IMR-90 (cell line): ENCODE results near the gene NPEPL1. TPM values are rescaled to one million over a fixed set of nuclear protein-coding genes. Genes with fewer than 3 reads are reported as not detected.

Source experiments
- ATAC-seq: fragments of 200-7000 bp; cut with Tn5 transposase; 2 replicates; pipeline ENCODE4 v1.9.1; 2020; ENCODE audit warnings: low read depth, mild to moderate bottlenecking, moderate library complexity
- BruUV-seq: library from RNA; stranded (reverse); fragments of 400-500 nt; replicated peaks from 2 replicates; lab custom pipeline; 2021; lab: Mats Ljungman, UMichigan
- CTCF ChIA-PET: fragments of 300-600 bp; formaldehyde crosslinking; extraction: SDS; loops from one replicate; lab custom pipeline; 2021; ENCODE audit warnings: antibody characterized with exemption; lab: Yijun Ruan, JAX
- POLR2A ChIA-PET: fragments of 300-600 bp; sonication (Branson Sonifier 250); formaldehyde crosslinking; loops from one replicate; lab custom pipeline; 2022; ENCODE audit warnings: antibody characterized with exemption; ENCODE audit not compliant: unreplicated experiment; lab: Charles Lee
- DNase-seq: peaks from one replicate; pipeline ENCODE4 v3.0.0; 2013
- H2AFZ ChIP-seq: replicated peaks from 2 replicates; pipeline ENCODE3; 2013; ENCODE audit warnings: low read length, mild to moderate bottlenecking; ENCODE audit not compliant: poor library complexity
- H2AK5ac ChIP-seq: 2 replicates; pipeline ENCODE4 v1.6.1; 2013; ENCODE audit warnings: low read depth, low read length, inconsistent platforms
- H2AK9ac ChIP-seq: replicated peaks from 2 replicates; pipeline ENCODE3; 2013; ENCODE audit warnings: mild to moderate bottlenecking, low read depth, low read length, moderate library complexity; ENCODE audit not compliant: poor library complexity
- H2BK120ac ChIP-seq: 2 replicates; pipeline ENCODE4 v1.6.1; 2013; ENCODE audit warnings: low read depth, low read length, inconsistent platforms
- H2BK15ac ChIP-seq: 3 replicates; pipeline ENCODE4 v1.6.1; 2013; ENCODE audit warnings: low read depth, low read length, inconsistent platforms
- H2BK20ac ChIP-seq: 2 replicates; pipeline ENCODE4 v1.6.1; 2013; ENCODE audit warnings: low read depth, mild to moderate bottlenecking, inconsistent platforms, low read length, moderate library complexity
- H2BK5ac ChIP-seq: 2 replicates; pipeline ENCODE4 v1.6.1; 2013; ENCODE audit warnings: mild to moderate bottlenecking, low read depth, low read length, inconsistent platforms; ENCODE audit not compliant: poor library complexity, severe bottlenecking
- H3K14ac ChIP-seq: replicated peaks from 2 replicates; pipeline ENCODE4 v1.6.1; 2013; ENCODE audit warnings: low read depth, low read length, inconsistent platforms
- H3K18ac ChIP-seq: 2 replicates; pipeline ENCODE4 v1.6.1; 2013; ENCODE audit warnings: low read depth, low read length, control low read depth
- H3K23ac ChIP-seq: 2 replicates; pipeline ENCODE4 v1.6.1; 2013; ENCODE audit warnings: low read depth, low read length, inconsistent platforms
- H3K27ac ChIP-seq: 2 replicates; pipeline ENCODE4 v1.5.1; 2013; ENCODE audit warnings: mild to moderate bottlenecking, control low read depth, low read length; ENCODE audit not compliant: insufficient read depth
- H3K27me3 ChIP-seq: 2 replicates; pipeline ENCODE4 v1.6.1; 2013; ENCODE audit warnings: low read length; ENCODE audit not compliant: control insufficient read depth, insufficient read depth
- H3K36me3 ChIP-seq: 2 replicates; pipeline ENCODE4 v1.6.1; 2013; ENCODE audit warnings: low read length, mixed read lengths; ENCODE audit not compliant: control insufficient read depth, insufficient read depth
- H3K4ac ChIP-seq: 2 replicates; pipeline ENCODE4 v1.6.1; 2013; ENCODE audit warnings: low read depth, low read length, inconsistent platforms
- H3K4me1 ChIP-seq: 2 replicates; pipeline ENCODE4 v1.6.1; 2013; ENCODE audit warnings: low read length, mixed read lengths; ENCODE audit not compliant: control insufficient read depth, insufficient read depth
- H3K4me2 ChIP-seq: 2 replicates; pipeline ENCODE4 v1.6.1; 2013; ENCODE audit warnings: low read depth, mild to moderate bottlenecking, control low read depth, low read length, moderate library complexity
- H3K4me3 ChIP-seq: 2 replicates; pipeline ENCODE4 v1.5.1; 2013; ENCODE audit warnings: low read depth, mild to moderate bottlenecking, control low read depth, low read length, moderate library complexity; ENCODE audit not compliant: insufficient read depth
- H3K56ac ChIP-seq: 2 replicates; pipeline ENCODE4 v1.6.1; 2013; ENCODE audit warnings: low read length, inconsistent platforms; ENCODE audit not compliant: insufficient read depth; ENCODE audit errors: extremely low read depth
- H3K79me1 ChIP-seq, 2 experiments: 2 replicates each; pipeline ENCODE4 v1.6.1; 2013; ENCODE audit warnings: low read length in 2 of 2, inconsistent platforms in 1 of 2, low read depth in 1 of 2
- H3K9ac ChIP-seq: 2 replicates; pipeline ENCODE4 v1.6.1; 2013; ENCODE audit warnings: low read depth, low read length, control low read depth
- H3K9me1 ChIP-seq: 2 replicates; pipeline ENCODE4 v1.6.1; 2013; ENCODE audit warnings: low read length, inconsistent platforms; ENCODE audit not compliant: insufficient read depth
- H3K9me3 ChIP-seq: 2 replicates; pipeline ENCODE4 v1.6.1; 2013; ENCODE audit warnings: low read length; ENCODE audit not compliant: control insufficient read depth, insufficient read depth
- H4K20me1 ChIP-seq: 2 replicates; pipeline ENCODE4 v1.6.1; 2013; ENCODE audit warnings: low read length, inconsistent platforms; ENCODE audit not compliant: insufficient read depth
- H4K5ac ChIP-seq: 2 replicates; pipeline ENCODE4 v1.6.1; 2013; ENCODE audit warnings: mild to moderate bottlenecking, low read depth, low read length, control low read depth
- H4K8ac ChIP-seq, 2 experiments: 2 replicates each; pipeline ENCODE4 v1.6.1; 2013; ENCODE audit warnings: low read depth in 2 of 2, low read length in 2 of 2, control low read depth in 1 of 2, inconsistent platforms in 1 of 2
- H4K91ac ChIP-seq: 2 replicates; pipeline ENCODE4 v1.6.1; 2013; ENCODE audit warnings: low read depth, low read length, inconsistent platforms; ENCODE audit not compliant: insufficient read depth
- CHD1 ChIP-seq: IDR thresholded peaks from 2 replicates; pipeline ENCODE4 v1.6.1; 2012; ENCODE audit warnings: low read depth, low read length, improper control_type of control experiment
- CTCF ChIP-seq: conservative IDR thresholded peaks from 2 replicates; pipeline ENCODE4 v1.5.1; 2012; ENCODE audit warnings: mild to moderate bottlenecking, low read depth, low read length, improper control_type of control experiment
- ELK1 ChIP-seq: fragments of 150-350 bp; IDR thresholded peaks from 2 replicates; pipeline ENCODE4 v1.6.1; 2016; ENCODE audit warnings: low read depth, mild to moderate bottlenecking, low read length, moderate library complexity, borderline replicate concordance
- FOS ChIP-seq: fragments of 150-350 bp; IDR thresholded peaks from 2 replicates; pipeline ENCODE4 v1.6.1; 2016; ENCODE audit warnings: low read depth, low read length
- MXI1 ChIP-seq: IDR thresholded peaks from 2 replicates; pipeline ENCODE4 v1.6.1; 2012; ENCODE audit warnings: low read depth, mild to moderate bottlenecking, low read length, moderate library complexity, borderline replicate concordance
- RFX5 ChIP-seq: IDR thresholded peaks from 2 replicates; pipeline ENCODE4 v1.8.0; 2012; ENCODE audit warnings: low read depth, mild to moderate bottlenecking, low read length, moderate library complexity
- SMC3 ChIP-seq: fragments of 150-350 bp; IDR thresholded peaks from 2 replicates; pipeline ENCODE4 v1.6.1; 2016; ENCODE audit warnings: low read depth, mild to moderate bottlenecking, antibody characterized with exemption, low read length, moderate library complexity
- WGBS, 2 experiments: methylation state at CpG; one replicate each; pipeline versions ENCODE4 v1.1.5 to v1.1.7; 2013; ENCODE audit warnings: missing lambda C conversion rate in 2 of 2; ENCODE audit not compliant: insufficient read length in 1 of 2; ENCODE audit errors: extremely low coverage in 2 of 2; 5-methylcytosine and 5-hydroxymethylcytosine counted together
- dilution Hi-C: fragments of 300-500 bp; cut with HindIII; formaldehyde crosslinking; loops from one replicate; pipeline ENCODE4 v1.14.3; 2018; ENCODE audit warnings: low sequenced_read_pairs; ENCODE audit not compliant: unreplicated experiment
- in situ Hi-C: fragments of 300-500 bp; cut with MboI; formaldehyde crosslinking; loops from 3 replicates; pipeline ENCODE4 v1.14.3; 2019; ENCODE audit warnings: low sequenced_read_pairs, inconsistent platforms, mixed read lengths
- intact Hi-C: fragments of 100-400 bp; cut with micrococcal nuclease; formaldehyde crosslinking; loops from 2 replicates; pipeline ENCODE4 v1.10.0; 2022
- polyA plus RNA-seq, 3 experiments: library from polyadenylated mRNA; depleted of rRNA; stranded (reverse); fragments of >200 nt; gene quantifications; 2 replicates each; pipeline ENCODE4 v1.2.3, GENCODE V29; 2012; ENCODE audit warnings: low replicate concordance in 1 of 3
- total RNA-seq: library from RNA; depleted of rRNA; stranded (reverse); fragments of >200 nt; gene quantifications from 2 replicates; pipeline ENCODE4 v1.2.3, GENCODE V29; 2012

NPEPL1 gene
- total and polyA plus RNA-seq, 2 of the 4 experiments (the other 2 are of a cell fraction), result 6.3 to 10.4 TPM

- DNase-seq (no peak), ATAC-seq (no peak)
- Histone ChIP-seq H3K36me3 (peaks cover 10% of the 10 kb centered on the region), H3K79me1 (peaks cover 0 to 12% of the 10 kb centered on the region in 2 experiments; a peak in 2 of 4 replicates), H3K4me3 (no peak overlapping the region), H4K91ac (no peak overlapping the region), H3K14ac (no peak overlapping the region), H2AK9ac (no peak overlapping the region), H3K9ac (no peak overlapping the region), H3K4me1 (peaks cover 2% of the 10 kb centered on the region; the same call in 1 of the 2 replicates), H4K8ac (no peak overlapping the region), H3K4ac (no peak overlapping the region), H3K9me3 (no peaks in the 10 kb centered on the region), H3K9me1 (peaks cover 8% of the 10 kb centered on the region), H2BK15ac (no peak overlapping the region), H3K27ac (no peak overlapping the region), H2BK120ac (no peak overlapping the region), H2AFZ (no peak overlapping the region), H2BK5ac (no peak overlapping the region), H2AK5ac (no peak overlapping the region), H3K18ac (no peak overlapping the region), H3K4me2 (no peak overlapping the region), H3K56ac (no peak overlapping the region), H4K20me1 (no peaks in the 10 kb centered on the region), H3K27me3 (no peaks in the 10 kb centered on the region), H2BK20ac (no peak overlapping the region), H4K5ac (no peak overlapping the region), H3K23ac (no peak overlapping the region)
- ChIA-PET CTCF (no interaction called here), POLR2A (no interaction called here)
- TF ChIP-seq CTCF (no peak), CHD1 (no peak), MXI1 (no peak), RFX5 (no peak), SMC3 (no peak), ELK1 (no peak), FOS (no peak)
- in situ Hi-C loops, result no loop called here
- intact Hi-C loops, result no loop called here
- dilution Hi-C loops, result no loop called here
- no CpG with 5 or more reads among the region's 2 CpGs for WGBS, 2 experiments
- no TSS peak for BruUV-seq
Measured at GRCh38 chr20:58684291-58684690, 8.3 kb upstream of the NPEPL1 start.
